ENCODE data around the gene NCEH1. TPM values are rescaled to one million over a fixed set of nuclear protein-coding genes. Genes with fewer than 3 reads are reported as not detected.
A peak's percentile ranks its signal among the peaks of the same experiment; 100 is the strongest.

Gene NCEH1
- polyA plus RNA-seq, 1 of the 3 experiments (the other 2 are of a cell fraction) = 7.5 TPM

DNA sequence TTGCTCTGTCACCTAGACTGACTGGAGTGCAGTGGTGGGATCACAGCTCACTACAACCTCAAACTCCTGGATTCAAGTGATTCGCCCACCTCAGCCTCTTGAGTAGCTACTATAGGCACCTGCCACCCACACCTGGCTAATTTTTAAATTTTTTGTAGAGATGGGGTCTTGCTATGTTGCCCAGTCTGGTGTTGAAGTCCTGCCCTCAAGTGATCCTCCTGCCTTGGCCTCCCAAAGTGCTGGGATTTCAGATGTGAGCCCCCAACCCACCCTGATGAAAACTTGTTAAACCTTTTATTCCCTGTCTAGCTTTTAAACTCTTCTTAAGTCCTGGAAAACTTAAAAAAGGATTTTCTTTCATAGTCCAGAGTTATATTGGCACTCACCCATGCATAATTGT lies 42.3 kb upstream of the NCEH1 start (continued):
- TF ChIP-seq, protein P1, sequence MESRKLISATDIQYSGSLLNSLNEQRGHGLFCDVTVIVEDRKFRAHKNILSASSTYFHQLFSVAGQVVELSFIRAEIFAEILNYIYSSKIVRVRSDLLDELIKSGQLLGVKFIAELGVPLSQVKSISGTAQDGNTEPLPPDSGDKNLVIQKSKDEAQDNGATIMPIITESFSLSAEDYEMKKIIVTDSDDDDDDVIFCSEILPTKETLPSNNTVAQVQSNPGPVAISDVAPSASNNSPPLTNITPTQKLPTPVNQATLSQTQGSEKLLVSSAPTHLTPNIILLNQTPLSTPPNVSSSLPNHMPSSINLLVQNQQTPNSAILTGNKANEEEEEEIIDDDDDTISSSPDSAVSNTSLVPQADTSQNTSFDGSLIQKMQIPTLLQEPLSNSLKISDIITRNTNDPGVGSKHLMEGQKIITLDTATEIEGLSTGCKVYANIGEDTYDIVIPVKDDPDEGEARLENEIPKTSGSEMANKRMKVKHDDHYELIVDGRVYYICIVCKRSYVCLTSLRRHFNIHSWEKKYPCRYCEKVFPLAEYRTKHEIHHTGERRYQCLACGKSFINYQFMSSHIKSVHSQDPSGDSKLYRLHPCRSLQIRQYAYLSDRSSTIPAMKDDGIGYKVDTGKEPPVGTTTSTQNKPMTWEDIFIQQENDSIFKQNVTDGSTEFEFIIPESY (IDR thresholded peaks at IDR 0.05; ENCODE audit: borderline replicate concordance, low read depth) = no peak
- TF ChIP-seq, protein P2, sequence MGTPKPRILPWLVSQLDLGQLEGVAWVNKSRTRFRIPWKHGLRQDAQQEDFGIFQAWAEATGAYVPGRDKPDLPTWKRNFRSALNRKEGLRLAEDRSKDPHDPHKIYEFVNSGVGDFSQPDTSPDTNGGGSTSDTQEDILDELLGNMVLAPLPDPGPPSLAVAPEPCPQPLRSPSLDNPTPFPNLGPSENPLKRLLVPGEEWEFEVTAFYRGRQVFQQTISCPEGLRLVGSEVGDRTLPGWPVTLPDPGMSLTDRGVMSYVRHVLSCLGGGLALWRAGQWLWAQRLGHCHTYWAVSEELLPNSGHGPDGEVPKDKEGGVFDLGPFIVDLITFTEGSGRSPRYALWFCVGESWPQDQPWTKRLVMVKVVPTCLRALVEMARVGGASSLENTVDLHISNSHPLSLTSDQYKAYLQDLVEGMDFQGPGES (IDR thresholded peaks at IDR 0.05; ENCODE audit: low read depth, low read length) = no peak
- TF ChIP-seq, protein P3, sequence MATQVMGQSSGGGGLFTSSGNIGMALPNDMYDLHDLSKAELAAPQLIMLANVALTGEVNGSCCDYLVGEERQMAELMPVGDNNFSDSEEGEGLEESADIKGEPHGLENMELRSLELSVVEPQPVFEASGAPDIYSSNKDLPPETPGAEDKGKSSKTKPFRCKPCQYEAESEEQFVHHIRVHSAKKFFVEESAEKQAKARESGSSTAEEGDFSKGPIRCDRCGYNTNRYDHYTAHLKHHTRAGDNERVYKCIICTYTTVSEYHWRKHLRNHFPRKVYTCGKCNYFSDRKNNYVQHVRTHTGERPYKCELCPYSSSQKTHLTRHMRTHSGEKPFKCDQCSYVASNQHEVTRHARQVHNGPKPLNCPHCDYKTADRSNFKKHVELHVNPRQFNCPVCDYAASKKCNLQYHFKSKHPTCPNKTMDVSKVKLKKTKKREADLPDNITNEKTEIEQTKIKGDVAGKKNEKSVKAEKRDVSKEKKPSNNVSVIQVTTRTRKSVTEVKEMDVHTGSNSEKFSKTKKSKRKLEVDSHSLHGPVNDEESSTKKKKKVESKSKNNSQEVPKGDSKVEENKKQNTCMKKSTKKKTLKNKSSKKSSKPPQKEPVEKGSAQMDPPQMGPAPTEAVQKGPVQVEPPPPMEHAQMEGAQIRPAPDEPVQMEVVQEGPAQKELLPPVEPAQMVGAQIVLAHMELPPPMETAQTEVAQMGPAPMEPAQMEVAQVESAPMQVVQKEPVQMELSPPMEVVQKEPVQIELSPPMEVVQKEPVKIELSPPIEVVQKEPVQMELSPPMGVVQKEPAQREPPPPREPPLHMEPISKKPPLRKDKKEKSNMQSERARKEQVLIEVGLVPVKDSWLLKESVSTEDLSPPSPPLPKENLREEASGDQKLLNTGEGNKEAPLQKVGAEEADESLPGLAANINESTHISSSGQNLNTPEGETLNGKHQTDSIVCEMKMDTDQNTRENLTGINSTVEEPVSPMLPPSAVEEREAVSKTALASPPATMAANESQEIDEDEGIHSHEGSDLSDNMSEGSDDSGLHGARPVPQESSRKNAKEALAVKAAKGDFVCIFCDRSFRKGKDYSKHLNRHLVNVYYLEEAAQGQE (IDR thresholded peaks at IDR 0.05; ENCODE audit: low read depth, low read length) = no peak

DNA sequence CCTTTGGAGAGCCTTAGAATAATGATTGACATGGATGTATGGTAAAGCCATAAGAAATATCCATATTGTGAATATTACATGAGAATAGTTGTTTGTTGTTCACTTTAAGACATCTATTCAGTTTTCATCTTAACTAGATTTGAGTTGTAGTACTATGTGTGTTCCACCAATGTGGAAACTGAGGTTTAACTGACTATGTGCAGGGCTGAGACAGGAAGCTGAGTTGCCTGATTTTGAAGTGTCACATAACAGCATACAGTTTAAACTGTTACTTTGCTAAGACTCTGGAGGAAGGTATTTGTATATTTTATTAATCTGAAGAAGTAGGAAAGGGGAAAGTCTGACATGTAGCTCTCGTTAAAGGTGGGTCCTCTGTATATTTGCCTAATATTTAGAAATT lies 41.8 kb upstream of the NCEH1 start:
- Histone ChIP-seq H3K9ac (no peak overlapping the region), H3K79me2 (ENCODE audit: insufficient read depth) (peaks cover 66% of the 10 kb centered on the region), H3K9me3 (no peaks in the 10 kb centered on the region), H4K20me1 (ENCODE audit: insufficient read depth) (no peaks in the 10 kb centered on the region), H2AFZ (ENCODE audit: low read depth) (no peak overlapping the region), H3K36me3 (replicated peaks in 1 of 2; ENCODE audit: control insufficient read depth in 1 of 2, insufficient read depth in 2 of 2, low read length in 1 of 2) (peaks cover 21 to 26% of the 10 kb centered on the region in 2 experiments), H3K4me3 (ENCODE audit: low read depth in 2 of 2, low read length in 1 of 2) (no peak overlapping the region), H3K4me2 (peak overlapping the region; percentile 82; the same call in 1 of the 2 replicates), H3K27ac (ENCODE audit: low read depth in 2 of 2, low read length in 1 of 2) (no peak overlapping the region), H3F3A (replicated peaks; ENCODE audit: insufficient read depth) (peaks cover 22% of the 10 kb centered on the region), H3K9me2 (no peaks in the 10 kb centered on the region), H3K27me3 (ENCODE audit: insufficient read depth) (no peaks in the 10 kb centered on the region), H3K4me1 (ENCODE audit: control insufficient read depth in 1 of 2, insufficient read depth in 2 of 2, low read depth in 1 of 2, low read length in 1 of 2) (no peaks in the 10 kb centered on the region; a peak in 2 of 4 replicates)
- WGBS (ENCODE audit: low lambda C conversion rate) = 100% methylated on average over 1 of the region's 1 CpG
- CTCF ChIA-PET = interaction anchor here (0.6 to 1.6 kb wide), 5 partner anchors 9 to 1789 kb away, joined by 3 to 6 read pairs (median 3); no protein-coding TSS in a partner anchor
- no peak for DNase-seq
- POLR2A ChIA-PET = no interaction called here
- TF ChIP-seq GATA2 (CRISPR knock-in tag; IDR thresholded peaks at IDR 0.05) = no peak
- TF ChIP-seq, protein P3 (IDR thresholded peaks at IDR 0.05; ENCODE audit: low read depth, low read length) = no peak
- TF ChIP-seq TEAD4 (IDR thresholded peaks at IDR 0.05; ENCODE audit: borderline replicate concordance, insufficient read depth) = no peak
- no peak for TF ChIP-seq FOSL2 (IDR thresholded peaks at IDR 0.05; ENCODE audit: borderline replicate concordance, low read depth)
- TF ChIP-seq, protein P4, sequence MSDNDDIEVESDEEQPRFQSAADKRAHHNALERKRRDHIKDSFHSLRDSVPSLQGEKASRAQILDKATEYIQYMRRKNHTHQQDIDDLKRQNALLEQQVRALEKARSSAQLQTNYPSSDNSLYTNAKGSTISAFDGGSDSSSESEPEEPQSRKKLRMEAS (IDR thresholded peaks at IDR 0.05; ENCODE audit: low read depth) = no peak
- TF ChIP-seq, protein P5, sequence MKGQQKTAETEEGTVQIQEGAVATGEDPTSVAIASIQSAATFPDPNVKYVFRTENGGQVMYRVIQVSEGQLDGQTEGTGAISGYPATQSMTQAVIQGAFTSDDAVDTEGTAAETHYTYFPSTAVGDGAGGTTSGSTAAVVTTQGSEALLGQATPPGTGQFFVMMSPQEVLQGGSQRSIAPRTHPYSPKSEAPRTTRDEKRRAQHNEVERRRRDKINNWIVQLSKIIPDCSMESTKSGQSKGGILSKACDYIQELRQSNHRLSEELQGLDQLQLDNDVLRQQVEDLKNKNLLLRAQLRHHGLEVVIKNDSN (IDR thresholded peaks at IDR 0.05; ENCODE audit: borderline replicate concordance, low read depth) = no peak
- TF ChIP-seq TCF12 (IDR thresholded peaks at IDR 0.05) = no peak
- TF ChIP-seq, protein P6, sequence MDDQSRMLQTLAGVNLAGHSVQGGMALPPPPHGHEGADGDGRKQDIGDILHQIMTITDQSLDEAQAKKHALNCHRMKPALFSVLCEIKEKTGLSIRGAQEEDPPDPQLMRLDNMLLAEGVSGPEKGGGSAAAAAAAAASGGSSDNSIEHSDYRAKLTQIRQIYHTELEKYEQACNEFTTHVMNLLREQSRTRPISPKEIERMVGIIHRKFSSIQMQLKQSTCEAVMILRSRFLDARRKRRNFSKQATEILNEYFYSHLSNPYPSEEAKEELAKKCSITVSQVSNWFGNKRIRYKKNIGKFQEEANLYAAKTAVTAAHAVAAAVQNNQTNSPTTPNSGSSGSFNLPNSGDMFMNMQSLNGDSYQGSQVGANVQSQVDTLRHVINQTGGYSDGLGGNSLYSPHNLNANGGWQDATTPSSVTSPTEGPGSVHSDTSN (IDR thresholded peaks at IDR 0.05) = no peak
- TF ChIP-seq MEF2A (IDR thresholded peaks at IDR 0.05; ENCODE audit: borderline replicate concordance, low read depth) = no peak
- no peak for TF ChIP-seq EZH2phosphoT487 (IDR thresholded peaks at IDR 0.05; ENCODE audit: borderline replicate concordance, low read depth)
- TF ChIP-seq NRF1 (IDR thresholded peaks at IDR 0.05; ENCODE audit: low read depth, low read length) = no peak
- no peak for TF ChIP-seq RAD21 (IDR thresholded peaks at IDR 0.05; ENCODE audit: low read length)
- no peak for TF ChIP-seq RCOR1 (IDR thresholded peaks at IDR 0.05; ENCODE audit: low read length)
- TF ChIP-seq TAF1 (IDR thresholded peaks at IDR 0.05; ENCODE audit: borderline replicate concordance, low read depth, low read length) = no peak
- no peak for TF ChIP-seq JUND (IDR thresholded peaks at IDR 0.05)
- no peak for TF ChIP-seq RFX5 (IDR thresholded peaks at IDR 0.05; ENCODE audit: low read length)
- no peak for TF ChIP-seq GABPA (IDR thresholded peaks at IDR 0.05; ENCODE audit: low read depth)
